GM10266 (cell line): ENCODE data around the gene PNRC1.

Experiments
- DNase-seq: peaks from one replicate; pipeline ENCODE4 v3.0.0; 2012; ENCODE audit errors: extremely low spot score
- CTCF ChIP-seq: IDR thresholded peaks from 2 replicates; pipeline ENCODE4 v1.5.1; 2012; ENCODE audit warnings: mild to moderate bottlenecking, low read depth; ENCODE audit not compliant: control insufficient read depth, insufficient read depth; ENCODE audit errors: missing control alignments

PNRC1 gene

DNA sequence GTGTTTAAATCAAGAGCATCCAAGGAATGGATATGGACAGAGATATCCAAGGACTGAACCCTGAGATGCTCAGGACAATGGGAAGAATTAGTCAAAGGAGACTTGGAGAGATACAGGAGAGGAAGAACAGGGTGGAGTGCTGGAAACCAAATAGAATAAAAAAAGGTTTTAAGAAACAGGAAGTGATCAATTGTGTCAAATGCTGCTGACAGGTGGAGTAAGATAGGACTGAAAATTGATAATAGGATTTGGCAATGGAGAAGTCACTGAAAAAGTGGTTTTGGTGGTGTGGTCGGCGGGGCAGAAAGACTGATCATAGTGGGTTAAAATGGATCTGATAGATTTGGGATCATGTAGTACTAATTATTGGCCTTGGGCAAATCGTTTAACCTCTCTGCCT is 37.9 kb upstream of the PNRC1 start:
- no peak for TF ChIP-seq CTCF
- no peak for DNase-seq

- TF ChIP-seq CTCF, result no peak
- no peak for DNase-seq
These were observed 36.1 kb upstream of the PNRC1 start for GRCh38 chr6:89044328-89045010.

GRCh38 chr6:89045011-89045387 is 35.6 kb upstream of the PNRC1 start:
- TF ChIP-seq CTCF, result no peak
- no peak for DNase-seq

DNA sequence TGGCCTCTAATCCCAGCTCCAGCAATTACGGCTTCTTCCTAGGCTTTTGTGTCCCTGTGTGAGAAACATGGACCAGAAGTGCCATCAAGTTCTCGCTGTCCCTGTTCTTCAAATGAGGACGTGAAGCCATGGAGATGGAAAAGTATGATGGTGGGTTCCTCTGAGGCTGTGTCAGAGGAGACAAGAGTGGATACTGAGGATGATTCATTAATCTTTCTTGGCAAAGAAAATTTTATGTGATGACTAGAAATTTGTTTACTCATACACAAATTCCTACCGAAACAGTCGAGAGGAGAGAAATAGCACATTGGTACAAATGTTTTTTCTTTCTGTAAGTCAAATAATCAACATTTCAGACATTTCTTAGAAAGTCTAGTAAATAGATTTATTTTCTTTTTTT is 35.0 kb upstream of the PNRC1 start:
- DNase-seq, result no peak
- TF ChIP-seq CTCF, result no peak

DNA sequence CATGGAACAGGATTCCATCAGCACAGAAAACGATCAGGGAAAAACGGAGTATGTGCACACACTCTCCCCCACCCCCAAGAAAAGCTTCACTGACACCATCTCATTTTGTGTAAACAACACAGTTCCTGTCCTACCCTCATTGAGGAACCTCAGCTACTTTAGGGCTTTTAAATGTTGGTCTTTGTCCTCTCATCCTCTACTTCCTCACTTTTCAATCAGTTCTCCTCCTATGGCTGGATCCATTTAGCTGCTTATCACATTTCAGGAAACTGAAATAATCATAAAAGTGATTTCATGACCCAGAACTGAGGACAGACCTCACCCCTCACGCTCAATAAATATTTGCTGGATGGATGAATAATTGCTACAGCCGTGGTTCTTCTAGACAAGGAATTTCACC is 33.1 kb upstream of the PNRC1 start:
- DNase-seq, result no peak
- TF ChIP-seq CTCF, result no peak

DNA sequence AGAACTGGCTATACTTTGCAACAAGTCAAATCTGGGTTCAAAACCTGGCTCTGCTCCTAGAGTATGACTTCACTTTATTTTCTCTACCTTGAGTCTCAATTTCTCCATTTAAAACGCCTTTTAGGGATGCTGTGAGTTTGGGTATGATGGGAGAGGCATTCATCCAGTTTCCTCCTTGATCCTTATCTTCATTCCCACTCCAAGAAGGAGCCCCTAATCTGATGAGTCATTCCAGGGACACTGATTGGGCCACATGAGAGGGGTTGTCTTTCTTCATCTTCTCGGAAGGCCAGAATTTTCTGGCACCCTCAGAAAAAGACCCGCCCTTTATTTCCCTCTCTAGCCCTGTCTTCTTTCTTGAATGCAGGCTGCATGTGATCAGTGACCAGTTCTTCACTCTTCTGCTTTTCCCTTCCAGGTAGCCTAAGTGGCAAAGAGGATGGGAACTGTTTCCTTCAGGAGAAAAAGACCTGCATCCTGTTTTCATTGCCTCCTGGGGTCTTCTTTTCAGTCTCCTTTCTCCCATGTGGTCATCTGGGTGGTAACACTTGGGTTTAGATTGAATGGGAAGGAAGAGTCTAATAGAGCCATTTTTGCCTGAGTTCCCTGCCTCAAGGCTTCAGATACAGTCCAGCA is 32.1 kb upstream of the PNRC1 start:
- DNase-seq, result no peak
- TF ChIP-seq CTCF, result no peak

- no peak for TF ChIP-seq CTCF
- no peak for DNase-seq
These were observed 31.6 kb upstream of the PNRC1 start for GRCh38 chr6:89048985-89049384.
